Vagina (tissue), 2 donors: ENCODE measurements around the gene PCK1. TPM values are rescaled to one million over a fixed set of nuclear protein-coding genes. Genes with fewer than 3 reads are reported as not detected.

ENCODE experiments used
- DNase-seq, 2 donors: peaks; one replicate each; pipeline ENCODE4 v3.0.0-alpha.2; 2017; ENCODE audit errors: extremely low spot score in 2 of 2
- H3K27ac ChIP-seq: fragments of 200-600 bp; sonication (generic); one replicate; pipeline ENCODE4 v1.5.1; 2019
- H3K27me3 ChIP-seq: fragments of 200-600 bp; sonication (generic); one replicate; pipeline ENCODE4 v1.5.1; 2019
- H3K36me3 ChIP-seq, 2 donors: fragments of 200-600 bp; sonication (generic); one replicate each; pipeline ENCODE4 v1.5.1; 2017 to 2019
- H3K4me1 ChIP-seq: fragments of 200-600 bp; sonication (generic); one replicate; pipeline ENCODE4 v1.5.1; 2019
- H3K4me3 ChIP-seq, 2 donors: fragments of 200-600 bp; sonication (generic); 1 replicate in 1 of 2; 2 replicates in 1 of 2; pipeline ENCODE4 v1.5.1; 2016 to 2019
- H3K9me3 ChIP-seq: fragments of 200-600 bp; sonication (generic); one replicate; pipeline ENCODE4 v1.5.1; 2019
- POLR2A ChIP-seq, 2 donors: fragments of 450-650 bp; IDR thresholded peaks; one replicate each; pipeline ENCODE4 v1.6.1; 2017; ENCODE audit warnings: antibody characterized with exemption in 2 of 2, mild to moderate bottlenecking in 2 of 2, moderate library complexity in 2 of 2
- POLR2AphosphoS5 ChIP-seq, 2 donors: sonication (generic); formaldehyde crosslinking; IDR thresholded peaks; one replicate each; pipeline ENCODE4 v1.9.0; 2017; ENCODE audit warnings: antibody characterized with exemption in 2 of 2, mild to moderate bottlenecking in 2 of 2, low read depth in 1 of 2; ENCODE audit not compliant: insufficient read depth in 1 of 2
- intact Hi-C: fragments of 100-400 bp; cut with DNase I; formaldehyde crosslinking; loops from one replicate; pipeline ENCODE4 v1.15.1; 2023
- total RNA-seq: library from RNA; depleted of rRNA; stranded (reverse); fragments of >200 nt; gene quantifications from one replicate; pipeline ENCODE4 v1.2.3, GENCODE V29; 2016
- TF ChIP-seq, protein P1 (sequence below), 3 experiments: fragments of 450-650 bp in 2 of 3; fragments of 200-600 bp in 1 of 3; sonication (generic) in 1 of 3; IDR thresholded peaks; one replicate each; pipeline ENCODE4 v1.5.1; 2017 to 2019; ENCODE audit warnings: antibody characterized with exemption in 3 of 3, mild to moderate bottlenecking in 2 of 3, moderate library complexity in 2 of 3

PCK1 gene
- total RNA-seq, 1 donor from 2014 or later = 13.0 TPM

DNA sequence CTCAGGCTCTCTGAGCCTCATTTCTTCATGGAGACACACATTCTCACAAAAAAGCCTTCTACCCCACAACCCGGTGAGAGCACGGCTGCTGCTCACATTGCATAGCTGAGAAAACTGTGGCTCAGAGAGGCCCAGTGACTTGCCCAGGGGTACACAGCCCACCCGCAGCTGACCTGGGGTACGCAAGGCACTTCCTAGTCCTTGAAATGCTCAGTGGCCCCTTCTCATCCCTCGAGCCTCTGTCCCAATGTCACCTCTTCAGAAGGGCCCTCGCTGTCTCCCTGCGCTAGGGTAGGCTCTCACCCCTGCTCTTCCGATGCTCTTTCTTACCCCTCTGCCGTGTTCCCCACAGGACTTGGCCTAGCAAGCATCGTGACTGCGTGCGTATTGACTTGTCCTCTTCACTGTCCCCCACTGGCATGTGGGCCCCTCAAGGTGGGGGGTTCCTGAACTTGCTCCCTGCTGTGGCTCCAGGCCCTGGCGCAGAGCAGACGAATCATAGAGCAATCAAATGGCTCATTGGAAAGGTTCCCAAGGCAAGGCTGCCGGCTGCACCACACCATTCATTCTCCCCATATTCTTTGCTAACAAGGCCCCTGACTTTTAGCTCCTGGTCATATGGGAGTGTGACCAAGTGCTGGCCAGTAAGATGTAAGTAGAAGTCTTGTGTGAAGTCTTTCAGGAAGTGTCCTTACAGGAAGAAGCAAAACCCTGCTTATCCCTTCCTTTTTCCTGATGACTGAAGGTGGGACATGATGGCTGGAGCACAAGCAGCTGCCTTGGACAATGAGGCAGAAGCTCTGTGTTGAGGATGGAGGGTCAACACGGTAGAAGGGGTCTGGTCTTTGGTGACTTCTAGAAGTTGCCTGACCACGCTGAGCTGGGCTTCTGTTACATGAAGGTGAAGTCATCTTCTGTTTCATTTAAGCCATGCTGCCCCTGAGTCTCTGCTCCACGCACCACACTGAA lies 22.7 kb downstream of the PCK1 start:
- H3K9me3 ChIP-seq = no peaks in the 10 kb centered on the region
- H3K27ac ChIP-seq = peak overlapping the region; percentile 69
- no peaks in the 10 kb centered on the region for H3K36me3 ChIP-seq
- peaks cover 20% of the 10 kb centered on the region for H3K4me1 ChIP-seq
- TF ChIP-seq POLR2A (IDR thresholded peaks at IDR 0.05) = no peak
- intact Hi-C loops = no loop called here
- DNase-seq = no peak
- H3K27me3 ChIP-seq = no peaks in the 10 kb centered on the region
- no peak overlapping the region for H3K4me3 ChIP-seq

DNA sequence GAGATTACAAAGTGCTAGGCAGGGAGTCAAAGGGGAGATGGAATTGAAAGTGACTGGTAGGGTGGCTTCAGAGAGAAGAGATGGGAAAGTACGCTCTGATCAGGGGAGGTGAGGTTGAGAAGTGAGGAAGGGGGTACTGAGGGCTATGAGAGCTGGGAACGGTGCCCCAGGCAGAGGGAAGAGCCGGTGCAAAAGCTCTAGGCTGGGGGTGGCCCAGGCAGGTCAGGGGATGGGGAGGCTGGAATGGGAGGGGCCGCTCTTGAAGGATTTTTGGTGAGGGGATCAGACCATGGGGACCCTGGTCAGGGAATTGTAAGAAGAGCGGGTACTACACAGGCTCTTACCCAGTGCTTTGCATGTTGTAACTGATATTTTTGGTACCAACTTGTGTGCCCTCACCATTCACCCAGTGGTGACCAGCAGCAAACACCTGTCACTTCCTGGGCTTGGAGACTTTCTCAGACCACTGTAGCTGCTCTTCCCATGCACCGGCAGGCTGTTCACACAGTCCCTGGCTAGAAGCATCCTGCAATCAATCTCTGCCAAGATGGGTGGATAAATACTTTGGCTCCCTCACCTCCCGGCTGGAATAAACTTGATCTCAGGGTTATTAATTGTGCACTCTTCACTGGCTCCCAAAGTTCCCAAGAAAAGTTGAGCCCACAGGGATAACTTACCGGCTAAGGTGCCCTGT lies 24.0 kb downstream of the PCK1 start:
- no peaks in the 10 kb centered on the region for H3K27me3 ChIP-seq
- no peak for DNase-seq
- H3K4me3 ChIP-seq = no peak overlapping the region
- H3K9me3 ChIP-seq = no peaks in the 10 kb centered on the region
- H3K27ac ChIP-seq = no peak overlapping the region
- H3K4me1 ChIP-seq = peaks cover 20% of the 10 kb centered on the region
- intact Hi-C loops = no loop called here
- no peak for TF ChIP-seq POLR2AphosphoS5 (IDR thresholded peaks at IDR 0.05; ENCODE audit: insufficient read depth in 1 of 2, low read depth in 1 of 2)
- no peak for TF ChIP-seq POLR2A (IDR thresholded peaks at IDR 0.05)
- TF ChIP-seq, protein P1, sequence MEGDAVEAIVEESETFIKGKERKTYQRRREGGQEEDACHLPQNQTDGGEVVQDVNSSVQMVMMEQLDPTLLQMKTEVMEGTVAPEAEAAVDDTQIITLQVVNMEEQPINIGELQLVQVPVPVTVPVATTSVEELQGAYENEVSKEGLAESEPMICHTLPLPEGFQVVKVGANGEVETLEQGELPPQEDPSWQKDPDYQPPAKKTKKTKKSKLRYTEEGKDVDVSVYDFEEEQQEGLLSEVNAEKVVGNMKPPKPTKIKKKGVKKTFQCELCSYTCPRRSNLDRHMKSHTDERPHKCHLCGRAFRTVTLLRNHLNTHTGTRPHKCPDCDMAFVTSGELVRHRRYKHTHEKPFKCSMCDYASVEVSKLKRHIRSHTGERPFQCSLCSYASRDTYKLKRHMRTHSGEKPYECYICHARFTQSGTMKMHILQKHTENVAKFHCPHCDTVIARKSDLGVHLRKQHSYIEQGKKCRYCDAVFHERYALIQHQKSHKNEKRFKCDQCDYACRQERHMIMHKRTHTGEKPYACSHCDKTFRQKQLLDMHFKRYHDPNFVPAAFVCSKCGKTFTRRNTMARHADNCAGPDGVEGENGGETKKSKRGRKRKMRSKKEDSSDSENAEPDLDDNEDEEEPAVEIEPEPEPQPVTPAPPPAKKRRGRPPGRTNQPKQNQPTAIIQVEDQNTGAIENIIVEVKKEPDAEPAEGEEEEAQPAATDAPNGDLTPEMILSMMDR (IDR thresholded peaks at IDR 0.05) = no peak
- H3K36me3 ChIP-seq = no peaks in the 10 kb centered on the region

DNA sequence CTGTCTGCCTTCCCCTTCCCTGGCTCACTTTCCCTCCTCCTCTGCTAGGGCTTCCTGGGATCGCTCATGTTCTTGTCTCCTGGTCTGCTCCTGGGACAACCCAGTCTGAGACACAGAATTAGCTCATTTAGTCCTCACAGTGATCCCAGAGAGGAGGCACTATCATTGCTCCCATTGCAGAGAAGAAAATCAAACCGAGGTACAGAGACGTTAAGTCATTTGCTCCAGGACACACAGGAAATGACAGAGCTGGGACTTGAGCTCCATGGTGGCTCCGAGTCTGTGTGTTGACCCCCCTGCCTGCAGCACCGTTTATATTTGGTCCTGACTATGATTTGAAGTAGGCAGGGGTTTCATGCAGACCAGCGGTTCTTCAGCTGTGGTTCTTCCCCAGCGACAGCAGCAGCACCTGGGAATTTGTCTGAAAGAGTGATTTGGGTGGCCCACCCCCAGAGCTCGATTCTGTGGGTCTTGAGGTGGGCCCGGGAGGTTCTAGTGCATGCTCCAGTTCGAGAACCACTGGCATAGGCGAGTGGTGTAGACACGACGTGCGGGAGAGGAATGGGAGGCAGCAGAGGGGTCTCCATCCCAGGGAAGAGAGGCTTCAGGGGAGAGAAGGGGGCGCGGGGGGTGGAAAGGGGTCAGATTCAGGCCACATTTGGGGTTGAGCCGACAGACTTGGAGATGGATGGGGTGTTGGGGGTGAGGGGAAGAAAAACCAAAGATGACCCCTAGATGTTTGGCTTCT lies 24.7 kb downstream of the PCK1 start:
- intact Hi-C loops = no loop called here
- DNase-seq = no peak
- Histone ChIP-seq H3K27ac (no peak overlapping the region), H3K36me3 (no peaks in the 10 kb centered on the region), H3K4me3 (no peak overlapping the region), H3K27me3 (no peaks in the 10 kb centered on the region), H3K9me3 (no peaks in the 10 kb centered on the region), H3K4me1 (peaks cover 20% of the 10 kb centered on the region)
- no peak for TF ChIP-seq POLR2A (IDR thresholded peaks at IDR 0.05)
- TF ChIP-seq POLR2AphosphoS5 (IDR thresholded peaks at IDR 0.05; ENCODE audit: insufficient read depth in 1 of 2, low read depth in 1 of 2) = no peak

DNA sequence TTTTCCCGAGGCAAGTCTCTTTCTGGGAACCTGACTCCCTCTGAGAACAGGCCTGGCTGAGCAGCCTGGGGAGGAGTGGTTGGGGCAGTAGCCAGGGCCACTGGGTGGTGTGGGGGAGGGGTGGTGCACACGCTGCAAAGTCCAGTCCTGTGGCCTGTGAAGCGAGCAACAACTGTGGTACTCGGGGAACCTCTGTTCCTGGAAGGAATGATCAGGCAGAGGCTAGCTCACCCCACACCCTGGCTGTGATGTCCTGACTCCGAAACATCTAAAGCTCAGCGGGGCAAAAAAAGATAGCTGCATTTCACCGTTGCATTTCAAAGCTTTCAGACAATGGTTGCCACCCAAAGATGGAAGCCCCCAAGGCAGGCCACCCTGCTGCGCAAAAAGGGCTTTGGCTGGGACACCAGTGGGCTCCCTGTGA lies 25.5 kb downstream of the PCK1 start:
- H3K4me1 ChIP-seq = peaks cover 19% of the 10 kb centered on the region
- DNase-seq = no peak
- TF ChIP-seq, protein P1 (IDR thresholded peaks at IDR 0.05) = no peak
- no peak for TF ChIP-seq POLR2AphosphoS5 (IDR thresholded peaks at IDR 0.05; ENCODE audit: insufficient read depth in 1 of 2, low read depth in 1 of 2)
- no peak for TF ChIP-seq POLR2A (IDR thresholded peaks at IDR 0.05)
- intact Hi-C loops = no loop called here
- H3K27me3 ChIP-seq = no peaks in the 10 kb centered on the region
- no peaks in the 10 kb centered on the region for H3K9me3 ChIP-seq
- H3K27ac ChIP-seq = no peak overlapping the region
- H3K36me3 ChIP-seq = no peaks in the 10 kb centered on the region
- no peak overlapping the region for H3K4me3 ChIP-seq

DNA sequence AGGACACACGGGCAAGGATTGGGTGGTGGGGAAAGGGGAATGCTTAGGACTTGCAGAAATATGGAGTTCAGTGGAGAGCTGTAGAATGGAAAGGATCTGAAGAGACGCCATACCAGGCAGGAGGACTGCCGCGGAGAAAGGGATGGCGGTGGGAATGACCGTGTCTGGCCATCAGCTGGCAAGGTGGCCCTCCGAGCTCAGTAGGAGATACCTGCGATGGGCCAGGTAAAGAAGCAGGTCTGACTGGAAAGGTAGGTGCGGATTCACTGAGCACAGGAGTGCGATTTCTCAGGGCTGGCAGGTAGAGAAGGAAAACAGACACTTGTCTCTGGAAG lies 26.0 kb downstream of the PCK1 start:
- DNase-seq = no peak
- H3K27me3 ChIP-seq = no peaks in the 10 kb centered on the region
- peaks cover 16% of the 10 kb centered on the region for H3K4me1 ChIP-seq
- H3K9me3 ChIP-seq = no peaks in the 10 kb centered on the region
- no peak overlapping the region for H3K4me3 ChIP-seq
- intact Hi-C loops = no loop called here
- H3K36me3 ChIP-seq = no peaks in the 10 kb centered on the region
- no peak overlapping the region for H3K27ac ChIP-seq
- TF ChIP-seq, protein P1 (IDR thresholded peaks at IDR 0.05) = no peak
- TF ChIP-seq POLR2AphosphoS5 (IDR thresholded peaks at IDR 0.05; ENCODE audit: insufficient read depth in 1 of 2, low read depth in 1 of 2) (no peak), POLR2A (IDR thresholded peaks at IDR 0.05) (no peak)
